Measurements from ENCODE around the gene SLC9A3.
"Not testable (repeated sequence)": the region's sequence is repeated elsewhere in the genome, so short reads cannot be mapped to it uniquely, and the experiment has no call there.

SLC9A3 gene

GRCh38 chr5:524234-524972, at the start of gene SLC9A3:
Gene SLC9A3 (minus strand): TSS chr5:524449.
- no peak for DNase-seq

GRCh38 chr5:573976-574375, 49.7 kb upstream of the SLC9A3 start:
- DNase-seq: no peak

GRCh38 chr5:573206-573605, 49.0 kb upstream of the SLC9A3 start:
- no peak for DNase-seq

- DNase-seq: no peak
Observed at GRCh38 chr5:572398-573019, 48.3 kb upstream of the SLC9A3 start.

GRCh38 chr5:571791-572190, 47.5 kb upstream of the SLC9A3 start:
- DNase-seq: no peak

- no peak for DNase-seq
Observed at GRCh38 chr5:570886-571285, 46.6 kb upstream of the SLC9A3 start.

GRCh38 chr5:570446-570845, 46.2 kb upstream of the SLC9A3 start:
- DNase-seq: no peak

GRCh38 chr5:569868-570361, 45.7 kb upstream of the SLC9A3 start:
- DNase-seq: no peak

- DNase-seq: no peak
Observed at GRCh38 chr5:569358-569867, 45.2 kb upstream of the SLC9A3 start.

- no peak for DNase-seq
Observed at GRCh38 chr5:568809-569208, 44.6 kb upstream of the SLC9A3 start.

GRCh38 chr5:568061-568781, 44.0 kb upstream of the SLC9A3 start:
- no peak for DNase-seq

GRCh38 chr5:567664-568060, 43.4 kb upstream of the SLC9A3 start:
- no peak for DNase-seq

GRCh38 chr5:566636-567309, 42.5 kb upstream of the SLC9A3 start:
- no peak for DNase-seq

GRCh38 chr5:565782-566440, 41.7 kb upstream of the SLC9A3 start:
- DNase-seq: no peak

GRCh38 chr5:561408-561807, 37.2 kb upstream of the SLC9A3 start:
- no peak for DNase-seq

GRCh38 chr5:560792-561166, 36.5 kb upstream of the SLC9A3 start:
- DNase-seq: no peak

- no peak for DNase-seq
Observed at GRCh38 chr5:558871-559503, 34.7 kb upstream of the SLC9A3 start.

GRCh38 chr5:558326-558725, 34.1 kb upstream of the SLC9A3 start:
- no peak for DNase-seq

- not testable (repeated sequence) for DNase-seq
Observed at GRCh38 chr5:557917-558316, 33.7 kb upstream of the SLC9A3 start.

GRCh38 chr5:556909-557441, 32.7 kb upstream of the SLC9A3 start:
- no peak for DNase-seq

GRCh38 chr5:555058-555623, 30.9 kb upstream of the SLC9A3 start:
- DNase-seq: no peak

Data from NK-92 treated with Interleukin-12 subunit alpha and Interleukin-12 subunit beta, amount 100 ng/mL, for 24 hours (cell line).